Astrocyte of the cerebellum (primary cell): Measurements from ENCODE around the gene PTPN4.

Source experiments
- DNase-seq: peaks from one replicate; pipeline ENCODE4 v3.0.0-alpha.2; 2011; ENCODE audit warnings: low read depth
- H3K4me3 ChIP-seq: 2 replicates; pipeline ENCODE4 v1.5.1; 2011; ENCODE audit warnings: mild to moderate bottlenecking, low read depth, low read length, moderate library complexity
- CTCF ChIP-seq: IDR thresholded peaks from 2 replicates; pipeline ENCODE4 v1.5.1; 2012; ENCODE audit warnings: low read length, low read depth, moderate library complexity, mild to moderate bottlenecking; ENCODE audit errors: missing control alignments
- in situ Hi-C: cut with HindIII; loops from 2 replicates; pipeline ENCODE4 v1.10.0; 2017; ENCODE audit warnings: low sequenced_read_pairs

PTPN4 gene

GRCh38 chr2:119947535-119947934 is 187.8 kb downstream of the PTPN4 start:
- no peak overlapping the region for H3K4me3 ChIP-seq
- TF ChIP-seq CTCF = no peak
- in situ Hi-C loops = no loop called here
- DNase-seq = no peak

DNA sequence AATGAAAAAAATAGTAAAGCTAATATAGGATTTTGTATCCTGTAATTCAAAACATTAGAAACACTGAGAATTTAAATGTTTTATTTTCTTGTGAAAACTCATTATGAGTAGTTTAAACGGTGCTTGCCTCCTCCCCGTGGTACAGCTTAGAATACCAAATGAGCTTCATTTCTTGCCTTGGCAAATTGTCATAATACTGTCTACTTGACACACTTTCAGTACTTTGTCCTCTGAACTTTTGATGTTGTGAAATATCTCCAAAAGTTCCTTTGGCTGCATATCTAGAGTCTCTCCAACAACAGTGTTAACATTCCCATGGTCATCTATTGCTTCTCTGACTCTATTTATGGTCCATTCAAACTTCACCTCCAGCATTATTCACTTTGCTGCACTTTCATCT is 191.2 kb downstream of the PTPN4 start:
- no peak for DNase-seq
- TF ChIP-seq CTCF = no peak
- H3K4me3 ChIP-seq = no peak overlapping the region
- in situ Hi-C loops = no loop called here

GRCh38 chr2:119958670-119959268 is 199.0 kb downstream of the PTPN4 start:
- in situ Hi-C loops = no loop called here
- DNase-seq = no peak
- no peak overlapping the region for H3K4me3 ChIP-seq
- TF ChIP-seq CTCF = no peak

- no peak for TF ChIP-seq CTCF
Measured at GRCh38 chr2:119960821-119961220, 201.1 kb downstream of the PTPN4 start.

DNA sequence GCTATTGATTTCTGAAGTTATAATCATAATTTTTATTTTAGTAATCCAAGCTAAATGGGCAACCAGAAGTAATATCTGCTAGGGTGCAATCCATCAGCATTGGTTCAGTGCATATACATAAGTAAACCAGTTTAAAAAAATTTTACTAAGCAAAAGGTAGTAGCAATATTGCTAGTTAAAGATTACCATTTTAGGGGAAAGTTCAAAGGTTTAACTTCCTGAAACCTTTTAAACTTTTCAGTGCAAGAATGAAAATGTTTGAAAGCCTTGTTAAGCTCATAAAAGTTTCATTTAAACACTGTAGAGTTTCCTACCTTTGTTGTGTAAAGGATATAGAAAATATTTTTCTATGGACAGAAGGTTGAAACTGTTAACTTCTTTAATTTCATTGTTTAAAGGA is 222.2 kb downstream of the PTPN4 start:
- TF ChIP-seq CTCF = no peak
- in situ Hi-C loops = no loop called here
- no peak overlapping the region for H3K4me3 ChIP-seq
- DNase-seq = no peak

More at GRCh38 chr2:119960821-119961220, 201.1 kb downstream of the PTPN4 start:
- DNase-seq = peak; percentile 49
- in situ Hi-C loops = no loop called here
- H3K4me3 ChIP-seq = no peak overlapping the region

DNA sequence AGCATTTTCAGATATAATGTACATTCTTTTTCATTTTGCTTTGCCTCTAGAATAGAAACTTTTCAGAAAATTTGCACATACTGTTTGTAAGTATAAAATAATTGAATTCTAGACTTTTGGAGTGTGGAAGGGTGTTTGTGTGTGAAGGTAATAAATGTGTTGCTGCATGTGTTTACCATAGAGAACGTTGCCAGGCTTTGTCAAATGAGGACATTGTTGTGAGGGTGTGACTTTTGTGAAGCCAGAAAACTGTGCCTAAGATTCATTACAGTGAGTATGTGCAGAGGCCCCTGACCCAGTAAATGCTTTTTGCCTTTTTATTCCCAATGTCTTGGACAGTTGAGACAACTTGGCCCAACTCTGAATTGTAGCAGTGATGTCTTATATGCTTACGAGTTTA is 222.8 kb downstream of the PTPN4 start:
- no peak for DNase-seq
- H3K4me3 ChIP-seq = no peak overlapping the region
- TF ChIP-seq CTCF = no peak
- in situ Hi-C loops = no loop called here
